Activated naive CD4-positive, alpha-beta T cell treated with anti-CD3 and anti-CD28 coated beads for 36 hours (primary cell): ENCODE measurements around the gene CEACAM21. TPM values are rescaled to one million over a fixed set of nuclear protein-coding genes. Genes with fewer than 3 reads are reported as not detected.

Source experiments
- CTCF ChIA-PET: fragments of 350-600 bp; sonication (Branson Sonifier 250); formaldehyde crosslinking; loops from one replicate; lab custom pipeline; 2021; ENCODE audit warnings: antibody characterized with exemption; lab: Charles Lee
- DNase-seq: peaks from one replicate; pipeline ENCODE4 v3.0.0-alpha.2; 2020
- H3K27ac Mint-ChIP-seq: one replicate; pipeline ENCODE4 v1.8.0; 2021; ENCODE audit warnings: mild to moderate bottlenecking, mixed read lengths
- H3K27me3 Mint-ChIP-seq: one replicate; pipeline ENCODE4 v1.8.0; 2021; ENCODE audit warnings: low read depth, mixed read lengths
- H3K36me3 Mint-ChIP-seq: one replicate; pipeline ENCODE4 v1.8.0; 2021; ENCODE audit warnings: low read depth, mixed read lengths
- H3K4me1 Mint-ChIP-seq: one replicate; pipeline ENCODE4 v1.8.0; 2021; ENCODE audit warnings: low read depth, mixed read lengths
- H3K4me3 Mint-ChIP-seq: one replicate; pipeline ENCODE4 v1.8.0; 2021; ENCODE audit warnings: mild to moderate bottlenecking, moderate library complexity, mixed read lengths
- H3K9me3 Mint-ChIP-seq: one replicate; pipeline ENCODE4 v1.8.0; 2021; ENCODE audit warnings: mixed read lengths
- intact Hi-C: fragments of 100-400 bp; cut with micrococcal nuclease; formaldehyde crosslinking; loops from one replicate; pipeline ENCODE4 v1.15.1; 2023
- total RNA-seq, 2 experiments: library from RNA; stranded (reverse); gene quantifications; one replicate each; pipeline ENCODE4 v1.2.3, GENCODE V29; 2021

The CEACAM21 gene
- total RNA-seq, 2 experiments from 2014 or later = 32.2 to 33.6 TPM

- Mint-ChIP-seq H3K9me3 (peaks cover 2% of the 10 kb centered on the region), H3K27ac (no peak overlapping the region), H3K27me3 (no peaks in the 10 kb centered on the region), H3K4me3 (no peak overlapping the region), H3K4me1 (peaks cover 59% of the 10 kb centered on the region), H3K36me3 (peaks cover 11% of the 10 kb centered on the region)
- intact Hi-C loops = loop anchor here (1.0 kb wide), 2 partner anchors 20 to 88 kb away; no protein-coding TSS in a partner anchor
- DNase-seq = peak; percentile 78
- CTCF ChIA-PET = interaction anchor here (0.7 to 7.1 kb wide), 5 partner anchors 12 to 88 kb away, joined by 3 to 171 read pairs (median 4); partner anchors contain the start of gene CEACAM21
Measured at GRCh38 chr19:41537789-41538188, 38.2 kb upstream of the CEACAM21 start.

- H3K36me3 Mint-ChIP-seq = peaks cover 9% of the 10 kb centered on the region
- no peaks in the 10 kb centered on the region for H3K27me3 Mint-ChIP-seq
- CTCF ChIA-PET = interaction anchor here (0.6 to 7.1 kb wide), 7 partner anchors 9 to 91 kb away, joined by 3 to 171 read pairs (median 5); partner anchors contain the start of gene CEACAM21
- no peak for DNase-seq
- intact Hi-C loops = no loop called here
- H3K9me3 Mint-ChIP-seq = no peaks in the 10 kb centered on the region
- H3K4me1 Mint-ChIP-seq = peaks cover 60% of the 10 kb centered on the region
- no peak overlapping the region for H3K4me3 Mint-ChIP-seq
- H3K27ac Mint-ChIP-seq = no peak overlapping the region
Measured at GRCh38 chr19:41540041-41540695, 35.8 kb upstream of the CEACAM21 start.

GRCh38 chr19:41541990-41542584 lies 33.9 kb upstream of the CEACAM21 start:
- Mint-ChIP-seq H3K27ac (peak overlapping the region; percentile 82), H3K4me1 (peaks cover 65% of the 10 kb centered on the region), H3K27me3 (no peaks in the 10 kb centered on the region), H3K36me3 (peaks cover 4% of the 10 kb centered on the region), H3K4me3 (peak overlapping the region; percentile 41), H3K9me3 (no peaks in the 10 kb centered on the region)
- DNase-seq = peak; percentile 93
- CTCF ChIA-PET = interaction anchor here (0.8 to 7.1 kb wide), 11 partner anchors 8 to 93 kb away, joined by 3 to 171 read pairs (median 8); partner anchors contain the start of gene CEACAM21
- intact Hi-C loops = loop anchor here (1.0 kb wide), 3 partner anchors 21 to 53 kb away; no protein-coding TSS in a partner anchor

- H3K9me3 Mint-ChIP-seq = no peaks in the 10 kb centered on the region
- intact Hi-C loops = loop anchor here (1.0 kb wide), 5 partner anchors 7 to 53 kb away; no protein-coding TSS in a partner anchor
- H3K4me3 Mint-ChIP-seq = peak overlapping the region; percentile 41
- peaks cover 67% of the 10 kb centered on the region for H3K4me1 Mint-ChIP-seq
- peak overlapping the region; percentile 82 for H3K27ac Mint-ChIP-seq
- H3K36me3 Mint-ChIP-seq = peaks cover 4% of the 10 kb centered on the region
- H3K27me3 Mint-ChIP-seq = no peaks in the 10 kb centered on the region
- CTCF ChIA-PET = interaction anchor here (0.6 to 7.1 kb wide), 12 partner anchors 8 to 241 kb away, joined by 3 to 171 read pairs (median 7); partner anchors contain the start of gene CEACAM21
- peak; percentile 9 for DNase-seq
Measured at GRCh38 chr19:41542622-41543021, 33.3 kb upstream of the CEACAM21 start.

- CTCF ChIA-PET = interaction anchor here (0.6 to 7.1 kb wide), 7 partner anchors 9 to 242 kb away, joined by 3 to 171 read pairs (median 4); partner anchors contain the start of gene CEACAM21
- H3K27ac Mint-ChIP-seq = peak overlapping the region; percentile 100
- H3K4me3 Mint-ChIP-seq = no peak overlapping the region
- DNase-seq = no peak
- peaks cover 69% of the 10 kb centered on the region for H3K4me1 Mint-ChIP-seq
- no peaks in the 10 kb centered on the region for H3K9me3 Mint-ChIP-seq
- intact Hi-C loops = loop anchor here (1.0 kb wide), 2 partner anchors 8 to 9 kb away; no protein-coding TSS in a partner anchor
- peaks cover 1% of the 10 kb centered on the region for H3K36me3 Mint-ChIP-seq
- no peaks in the 10 kb centered on the region for H3K27me3 Mint-ChIP-seq
Measured at GRCh38 chr19:41543582-41543981, 32.4 kb upstream of the CEACAM21 start.

- H3K36me3 Mint-ChIP-seq = peaks cover 10% of the 10 kb centered on the region
- DNase-seq = peak; percentile 62
- peaks cover 64% of the 10 kb centered on the region for H3K4me1 Mint-ChIP-seq
- intact Hi-C loops = loop anchor here (5.0 kb wide), 2 partner anchors 148 to 193 kb away; partner anchors contain the start of genes BCKDHA, EXOSC5 and TGFB1
- H3K4me3 Mint-ChIP-seq = peak overlapping the region; percentile 81
- CTCF ChIA-PET = interaction anchor here (0.9 to 5.9 kb wide), 7 partner anchors 11 to 101 kb away, joined by 3 to 45 read pairs (median 4); no protein-coding TSS in a partner anchor
- no peaks in the 10 kb centered on the region for H3K27me3 Mint-ChIP-seq
- no peaks in the 10 kb centered on the region for H3K9me3 Mint-ChIP-seq
- peak overlapping the region; percentile 100 for H3K27ac Mint-ChIP-seq
Measured at GRCh38 chr19:41545547-41545946, 30.4 kb upstream of the CEACAM21 start.

GRCh38 chr19:41546386-41546789 lies 29.6 kb upstream of the CEACAM21 start:
- Mint-ChIP-seq H3K36me3 (peaks cover 17% of the 10 kb centered on the region), H3K27me3 (no peaks in the 10 kb centered on the region), H3K9me3 (no peaks in the 10 kb centered on the region), H3K4me3 (peak overlapping the region; percentile 81), H3K27ac (peak overlapping the region; percentile 100), H3K4me1 (peaks cover 64% of the 10 kb centered on the region)
- intact Hi-C loops = loop anchor here (1.0 to 5.0 kb wide), 3 partner anchors 9 to 194 kb away; partner anchors contain the start of genes BCKDHA, EXOSC5 and TGFB1
- CTCF ChIA-PET = interaction anchor here (0.6 to 5.9 kb wide), 7 partner anchors 9 to 100 kb away, joined by 3 to 45 read pairs (median 7); no protein-coding TSS in a partner anchor
- peak; percentile 70 for DNase-seq

- no peaks in the 10 kb centered on the region for H3K27me3 Mint-ChIP-seq
- H3K4me3 Mint-ChIP-seq = peak overlapping the region; percentile 81
- H3K27ac Mint-ChIP-seq = peak overlapping the region; percentile 100
- CTCF ChIA-PET = interaction anchor here (0.6 to 5.9 kb wide), 8 partner anchors 9 to 100 kb away, joined by 3 to 45 read pairs (median 6); no protein-coding TSS in a partner anchor
- H3K9me3 Mint-ChIP-seq = no peaks in the 10 kb centered on the region
- no peak for DNase-seq
- peaks cover 21% of the 10 kb centered on the region for H3K36me3 Mint-ChIP-seq
- intact Hi-C loops = loop anchor here (1.0 to 5.0 kb wide), 3 partner anchors 8 to 195 kb away; partner anchors contain the start of genes BCKDHA, EXOSC5 and TGFB1
- H3K4me1 Mint-ChIP-seq = peaks cover 64% of the 10 kb centered on the region
Measured at GRCh38 chr19:41546961-41547360, 29.0 kb upstream of the CEACAM21 start.

- intact Hi-C loops = loop anchor here (5.0 kb wide), 2 partner anchors 150 to 195 kb away; partner anchors contain the start of genes BCKDHA, EXOSC5 and TGFB1
- peak overlapping the region; percentile 62 for H3K4me3 Mint-ChIP-seq
- DNase-seq = no peak
Measured at GRCh38 chr19:41547569-41547968, 28.4 kb upstream of the CEACAM21 start.

GRCh38 chr19:41548047-41548446 lies 27.9 kb upstream of the CEACAM21 start:
- Mint-ChIP-seq H3K4me1 (peaks cover 58% of the 10 kb centered on the region), H3K27me3 (no peaks in the 10 kb centered on the region), H3K9me3 (no peaks in the 10 kb centered on the region), H3K36me3 (peaks cover 30% of the 10 kb centered on the region), H3K27ac (peak overlapping the region; percentile 100), H3K4me3 (peak overlapping the region; percentile 99)
- intact Hi-C loops = loop anchor here (2.0 to 5.0 kb wide), 3 partner anchors 151 to 285 kb away; partner anchors contain the start of genes BCKDHA, EXOSC5 and TGFB1
- no peak for DNase-seq
- CTCF ChIA-PET = interaction anchor here (1.0 to 5.9 kb wide), 6 partner anchors 11 to 99 kb away, joined by 5 to 45 read pairs (median 14); no protein-coding TSS in a partner anchor

More at GRCh38 chr19:41547569-41547968, 28.4 kb upstream of the CEACAM21 start:
- CTCF ChIA-PET = interaction anchor here (1.0 to 5.9 kb wide), 4 partner anchors 11 to 98 kb away, joined by 5 to 45 read pairs (median 22); no protein-coding TSS in a partner anchor
- H3K27ac Mint-ChIP-seq = peak overlapping the region; percentile 100
- H3K9me3 Mint-ChIP-seq = no peaks in the 10 kb centered on the region
- H3K36me3 Mint-ChIP-seq = peaks cover 25% of the 10 kb centered on the region
- no peaks in the 10 kb centered on the region for H3K27me3 Mint-ChIP-seq
- peaks cover 58% of the 10 kb centered on the region for H3K4me1 Mint-ChIP-seq

GRCh38 chr19:41548954-41549688 lies 26.8 kb upstream of the CEACAM21 start:
- H3K4me1 Mint-ChIP-seq = peaks cover 57% of the 10 kb centered on the region
- CTCF ChIA-PET = interaction anchor here (0.6 to 5.9 kb wide), 13 partner anchors 9 to 1405 kb away, joined by 3 to 45 read pairs (median 5); partner anchors contain the start of gene B9D2
- DNase-seq = peak; percentile 90
- intact Hi-C loops = loop anchor here (1.0 to 5.0 kb wide), 4 partner anchors 10 to 286 kb away; partner anchors contain the start of genes BCKDHA, EXOSC5 and TGFB1
- peaks cover 6% of the 10 kb centered on the region for H3K9me3 Mint-ChIP-seq
- peaks cover 40% of the 10 kb centered on the region for H3K36me3 Mint-ChIP-seq
- no peaks in the 10 kb centered on the region for H3K27me3 Mint-ChIP-seq
- H3K27ac Mint-ChIP-seq = peak overlapping the region; percentile 100
- peak overlapping the region; percentile 99 for H3K4me3 Mint-ChIP-seq
